ENCODE results near the gene SH2D1B.
"Not testable (repeated sequence)": the region's sequence is repeated elsewhere in the genome, so short reads cannot be mapped to it uniquely, and the experiment has no call there.

DNA sequence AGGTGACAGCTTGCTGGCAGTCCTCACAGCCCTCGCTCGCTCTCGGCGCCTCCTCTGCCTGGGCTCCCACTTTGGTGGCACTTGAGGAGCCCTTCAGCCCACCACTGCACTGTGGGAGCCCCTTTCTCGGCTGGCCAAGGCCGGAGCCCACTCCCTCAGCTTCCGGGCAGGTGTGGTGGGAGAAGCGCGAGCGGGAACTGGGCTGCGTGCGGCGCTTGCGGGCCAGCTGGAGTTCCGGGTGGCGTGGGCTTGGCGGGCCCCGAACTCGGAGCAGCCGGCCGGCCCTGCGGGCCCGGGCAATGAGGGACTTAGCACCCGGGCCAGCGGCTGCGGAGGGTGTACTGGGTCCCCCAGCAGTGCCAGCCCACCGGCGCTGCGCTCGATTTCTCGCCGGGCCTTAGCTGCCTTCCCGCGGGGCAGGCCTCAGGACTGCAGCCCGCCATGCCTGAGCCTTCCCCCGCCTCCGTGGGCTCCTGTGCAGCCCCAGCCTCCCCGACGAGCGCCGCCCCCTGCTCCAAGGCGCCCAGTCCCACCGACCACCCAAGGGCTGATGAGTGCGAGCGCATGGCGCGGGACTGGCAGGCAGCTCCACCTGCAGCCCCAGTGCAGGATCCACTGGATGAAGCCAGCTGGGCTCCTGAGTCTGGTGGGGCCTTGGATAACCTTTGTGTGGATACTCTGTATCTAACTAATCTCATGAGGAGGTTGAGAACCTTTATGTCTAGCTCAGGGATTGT, 21.2 kb upstream of the SH2D1B start:
- TF ChIP-seq POLR2AphosphoS5 (IDR thresholded peaks at IDR 0.05); POLR2A (IDR thresholded peaks at IDR 0.05); EP300 (IDR thresholded peaks at IDR 0.05; ENCODE audit: low read depth): not testable (repeated sequence)
- TF ChIP-seq, protein P1, sequence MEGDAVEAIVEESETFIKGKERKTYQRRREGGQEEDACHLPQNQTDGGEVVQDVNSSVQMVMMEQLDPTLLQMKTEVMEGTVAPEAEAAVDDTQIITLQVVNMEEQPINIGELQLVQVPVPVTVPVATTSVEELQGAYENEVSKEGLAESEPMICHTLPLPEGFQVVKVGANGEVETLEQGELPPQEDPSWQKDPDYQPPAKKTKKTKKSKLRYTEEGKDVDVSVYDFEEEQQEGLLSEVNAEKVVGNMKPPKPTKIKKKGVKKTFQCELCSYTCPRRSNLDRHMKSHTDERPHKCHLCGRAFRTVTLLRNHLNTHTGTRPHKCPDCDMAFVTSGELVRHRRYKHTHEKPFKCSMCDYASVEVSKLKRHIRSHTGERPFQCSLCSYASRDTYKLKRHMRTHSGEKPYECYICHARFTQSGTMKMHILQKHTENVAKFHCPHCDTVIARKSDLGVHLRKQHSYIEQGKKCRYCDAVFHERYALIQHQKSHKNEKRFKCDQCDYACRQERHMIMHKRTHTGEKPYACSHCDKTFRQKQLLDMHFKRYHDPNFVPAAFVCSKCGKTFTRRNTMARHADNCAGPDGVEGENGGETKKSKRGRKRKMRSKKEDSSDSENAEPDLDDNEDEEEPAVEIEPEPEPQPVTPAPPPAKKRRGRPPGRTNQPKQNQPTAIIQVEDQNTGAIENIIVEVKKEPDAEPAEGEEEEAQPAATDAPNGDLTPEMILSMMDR (IDR thresholded peaks at IDR 0.05), result not testable (repeated sequence)
